ENCODE results near the gene UGGT2.

DNA sequence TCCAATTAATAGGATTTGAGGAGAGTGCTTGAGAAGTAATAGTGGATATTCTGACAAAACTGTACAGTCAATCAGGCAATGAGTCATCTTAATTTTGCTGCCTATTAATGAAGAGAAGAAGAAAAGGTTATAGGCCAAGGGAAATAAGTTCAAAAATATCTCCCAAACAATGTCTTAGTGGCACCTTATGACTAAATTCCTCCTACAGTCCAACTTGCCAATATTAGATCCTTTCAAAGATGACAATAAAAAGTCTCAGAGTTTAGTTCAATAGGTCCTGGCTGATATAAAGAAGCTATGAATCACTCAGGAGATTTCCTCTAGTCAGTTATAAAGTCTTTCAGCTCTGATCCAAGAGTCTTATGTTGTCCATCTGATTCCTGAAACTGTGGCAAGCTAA is 27.9 kb downstream of the UGGT2 start:
- TF ChIP-seq, protein P1, sequence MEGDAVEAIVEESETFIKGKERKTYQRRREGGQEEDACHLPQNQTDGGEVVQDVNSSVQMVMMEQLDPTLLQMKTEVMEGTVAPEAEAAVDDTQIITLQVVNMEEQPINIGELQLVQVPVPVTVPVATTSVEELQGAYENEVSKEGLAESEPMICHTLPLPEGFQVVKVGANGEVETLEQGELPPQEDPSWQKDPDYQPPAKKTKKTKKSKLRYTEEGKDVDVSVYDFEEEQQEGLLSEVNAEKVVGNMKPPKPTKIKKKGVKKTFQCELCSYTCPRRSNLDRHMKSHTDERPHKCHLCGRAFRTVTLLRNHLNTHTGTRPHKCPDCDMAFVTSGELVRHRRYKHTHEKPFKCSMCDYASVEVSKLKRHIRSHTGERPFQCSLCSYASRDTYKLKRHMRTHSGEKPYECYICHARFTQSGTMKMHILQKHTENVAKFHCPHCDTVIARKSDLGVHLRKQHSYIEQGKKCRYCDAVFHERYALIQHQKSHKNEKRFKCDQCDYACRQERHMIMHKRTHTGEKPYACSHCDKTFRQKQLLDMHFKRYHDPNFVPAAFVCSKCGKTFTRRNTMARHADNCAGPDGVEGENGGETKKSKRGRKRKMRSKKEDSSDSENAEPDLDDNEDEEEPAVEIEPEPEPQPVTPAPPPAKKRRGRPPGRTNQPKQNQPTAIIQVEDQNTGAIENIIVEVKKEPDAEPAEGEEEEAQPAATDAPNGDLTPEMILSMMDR (IDR thresholded peaks at IDR 0.05) = no peak
- no peak for TF ChIP-seq POLR2A (IDR thresholded peaks at IDR 0.05)

Data from prostate gland (tissue), 2 donors.